HEK293 (cell line): ENCODE measurements around the gene TRAPPC3L.

Experiments used
- CTCF ChIA-PET: fragments of 350-600 bp; formaldehyde crosslinking; extraction: SDS; loops from one replicate; lab custom pipeline; 2021; ENCODE audit warnings: antibody characterized with exemption; lab: Yijun Ruan, JAX
- POLR2A ChIA-PET: fragments of 300-600 bp; formaldehyde crosslinking; extraction: SDS; loops from one replicate; lab custom pipeline; 2020; ENCODE audit warnings: antibody characterized with exemption, inconsistent platforms; lab: Yijun Ruan, JAX
- H3K27ac ChIP-seq: fragments of 200-500 bp; sonication (Bioruptor generic); 2 replicates; pipeline ENCODE4 v1.5.1; 2014; ENCODE audit warnings: low read depth, low read length, control low read depth, inconsistent platforms; ENCODE audit errors: extremely low read depth
- H3K36me3 ChIP-seq, 2 experiments: fragments of 200-500 bp in 1 of 2; sonication (Bioruptor generic) in 1 of 2; 1 replicate in 1 of 2; 2 replicates in 1 of 2; pipeline ENCODE4 v1.5.1; 2014 to 2017; ENCODE audit warnings: inconsistent platforms in 2 of 2, low read length in 2 of 2; ENCODE audit not compliant: control insufficient read depth in 2 of 2, insufficient read depth in 1 of 2
- H3K4me1 ChIP-seq: fragments of 200-500 bp; sonication (Bioruptor generic); 2 replicates; pipeline ENCODE4 v1.5.1; 2014; ENCODE audit warnings: mild to moderate bottlenecking, low read length, inconsistent platforms; ENCODE audit not compliant: control insufficient read depth, insufficient read depth
- H3K4me3 ChIP-seq: 2 replicates; pipeline ENCODE4 v1.5.1; 2011; ENCODE audit warnings: low read depth, mild to moderate bottlenecking, control low read depth, low read length, moderate library complexity
- H3K9me3 ChIP-seq: fragments of 200-500 bp; sonication (Bioruptor generic); 2 replicates; pipeline ENCODE4 v1.5.1; 2014; ENCODE audit warnings: low read depth, low read length, inconsistent platforms; ENCODE audit not compliant: control insufficient read depth, insufficient read depth
- ZBTB20 ChIP-seq: fragments of 450-650 bp; formaldehyde crosslinking; IDR thresholded peaks from 2 replicates; pipeline ENCODE4 v1.5.1; 2016; ENCODE audit warnings: missing biosample characterization, missing genetic modification characterization
- ZNF112 ChIP-seq: fragments of 450-650 bp; formaldehyde crosslinking; IDR thresholded peaks from 2 replicates; pipeline ENCODE4 v1.5.0; 2017; ENCODE audit warnings: missing biosample characterization, missing genetic modification characterization
- ZNF16 ChIP-seq: fragments of 450-650 bp; formaldehyde crosslinking; IDR thresholded peaks from 2 replicates; pipeline ENCODE4 v1.5.1; 2016; ENCODE audit warnings: low read depth, missing biosample characterization, missing genetic modification characterization
- ZNF202 ChIP-seq: fragments of 450-650 bp; formaldehyde crosslinking; IDR thresholded peaks from 2 replicates; pipeline ENCODE4 v1.5.1; 2016; ENCODE audit warnings: missing biosample characterization, missing genetic modification characterization, borderline replicate concordance
- ZNF221 ChIP-seq: fragments of 450-650 bp; formaldehyde crosslinking; IDR thresholded peaks from 2 replicates; pipeline ENCODE4 v1.5.1; 2017; ENCODE audit warnings: missing biosample characterization, missing genetic modification characterization, borderline replicate concordance
- ZNF366 ChIP-seq: fragments of 450-650 bp; formaldehyde crosslinking; conservative IDR thresholded peaks from 2 replicates; pipeline ENCODE4 v1.5.1; 2016; ENCODE audit warnings: missing biosample characterization, missing genetic modification characterization
- ZNF433 ChIP-seq: fragments of 450-650 bp; formaldehyde crosslinking; IDR thresholded peaks from 2 replicates; pipeline ENCODE4 v1.5.1; 2016; ENCODE audit warnings: missing biosample characterization, missing genetic modification characterization, low read depth
- ZNF560 ChIP-seq: fragments of 450-650 bp; formaldehyde crosslinking; IDR thresholded peaks from 2 replicates; pipeline ENCODE4 v1.5.1; 2017; ENCODE audit warnings: missing biosample characterization, missing genetic modification characterization, borderline replicate concordance
- TF ChIP-seq, protein P1 (sequence below): fragments of 450-650 bp; formaldehyde crosslinking; IDR thresholded peaks from 2 replicates; pipeline ENCODE4 v1.5.1; 2017; ENCODE audit warnings: missing biosample characterization, missing genetic modification characterization
- TF ChIP-seq, protein P2 (sequence below): fragments of 450-650 bp; formaldehyde crosslinking; IDR thresholded peaks from 2 replicates; pipeline ENCODE4 v1.5.1; 2016; ENCODE audit warnings: missing biosample characterization, missing genetic modification characterization, borderline replicate concordance
- TF ChIP-seq, protein P3 (sequence below): fragments of 450-650 bp; formaldehyde crosslinking; IDR thresholded peaks from 2 replicates; pipeline ENCODE4 v1.5.1; 2016; ENCODE audit warnings: missing biosample characterization, missing genetic modification characterization

The TRAPPC3L gene

DNA sequence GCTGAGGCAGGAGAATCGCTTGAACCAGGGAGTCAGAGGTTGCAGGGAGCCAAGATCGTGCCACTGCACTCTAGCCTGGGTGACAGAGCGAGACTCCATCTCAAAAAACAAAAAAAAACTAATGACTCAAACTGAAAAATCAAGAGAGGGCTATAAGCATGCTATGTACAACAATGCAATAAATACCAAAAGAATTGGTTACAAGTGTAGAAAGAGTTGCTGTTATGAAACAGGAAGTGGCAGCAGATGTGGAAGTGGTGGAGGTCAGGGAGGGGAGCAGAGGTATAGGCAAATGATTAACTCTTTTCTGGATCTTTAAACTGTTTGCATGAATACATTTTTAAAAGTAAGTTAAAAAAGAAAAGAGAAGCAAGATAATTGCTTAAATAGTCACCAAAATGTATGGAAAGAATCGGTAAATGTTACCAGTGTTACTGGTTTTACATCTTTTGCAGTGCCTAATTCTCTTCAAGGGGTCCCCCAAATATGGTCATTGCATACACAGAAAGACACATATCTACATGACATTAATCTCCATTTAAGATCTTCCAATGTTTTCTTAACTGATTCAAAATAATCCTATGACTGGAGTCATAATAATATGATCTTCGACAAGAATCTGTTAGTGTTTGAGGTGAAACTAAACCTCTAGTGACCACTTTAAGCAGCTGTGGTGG lies 69.3 kb downstream of the TRAPPC3L start:
- no peak overlapping the region for H3K4me3 ChIP-seq
- TF ChIP-seq ZNF16 (tag by site-specific recombination): no peak
- TF ChIP-seq, protein P1, sequence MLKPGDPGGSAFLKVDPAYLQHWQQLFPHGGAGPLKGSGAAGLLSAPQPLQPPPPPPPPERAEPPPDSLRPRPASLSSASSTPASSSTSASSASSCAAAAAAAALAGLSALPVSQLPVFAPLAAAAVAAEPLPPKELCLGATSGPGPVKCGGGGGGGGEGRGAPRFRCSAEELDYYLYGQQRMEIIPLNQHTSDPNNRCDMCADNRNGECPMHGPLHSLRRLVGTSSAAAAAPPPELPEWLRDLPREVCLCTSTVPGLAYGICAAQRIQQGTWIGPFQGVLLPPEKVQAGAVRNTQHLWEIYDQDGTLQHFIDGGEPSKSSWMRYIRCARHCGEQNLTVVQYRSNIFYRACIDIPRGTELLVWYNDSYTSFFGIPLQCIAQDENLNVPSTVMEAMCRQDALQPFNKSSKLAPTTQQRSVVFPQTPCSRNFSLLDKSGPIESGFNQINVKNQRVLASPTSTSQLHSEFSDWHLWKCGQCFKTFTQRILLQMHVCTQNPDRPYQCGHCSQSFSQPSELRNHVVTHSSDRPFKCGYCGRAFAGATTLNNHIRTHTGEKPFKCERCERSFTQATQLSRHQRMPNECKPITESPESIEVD: peak; percentile 11; the same call in 1 of the 2 replicates
- TF ChIP-seq, all 188 proteins: peak for 1
- H3K9me3 ChIP-seq: no peaks in the 10 kb centered on the region
- CTCF ChIA-PET: no interaction called here
- H3K36me3 ChIP-seq: no peaks in the 10 kb centered on the region
- POLR2A ChIA-PET: no interaction called here
- no peak overlapping the region for H3K27ac ChIP-seq
- no peaks in the 10 kb centered on the region for H3K4me1 ChIP-seq

DNA sequence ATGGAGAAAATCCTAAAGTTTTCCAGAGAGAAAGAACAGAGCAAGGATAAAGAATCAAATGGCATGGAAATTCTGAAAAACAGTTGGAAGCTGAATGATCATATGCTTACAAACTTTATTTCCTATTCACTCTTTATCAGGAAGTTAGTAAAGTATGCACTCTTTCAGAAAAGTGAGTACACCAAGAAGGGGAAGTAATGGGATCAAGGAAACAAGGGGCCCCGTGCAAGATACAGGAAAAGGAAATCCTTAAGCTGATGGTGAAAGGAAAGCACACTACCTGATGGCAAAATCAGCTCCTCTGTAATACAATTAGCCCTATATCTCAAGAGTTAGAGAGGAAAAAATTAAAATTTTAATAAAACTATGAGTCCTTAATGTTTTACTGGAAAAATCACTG lies 70.3 kb downstream of the TRAPPC3L start:
- H3K4me1 ChIP-seq: no peaks in the 10 kb centered on the region
- POLR2A ChIA-PET: no interaction called here

DNA sequence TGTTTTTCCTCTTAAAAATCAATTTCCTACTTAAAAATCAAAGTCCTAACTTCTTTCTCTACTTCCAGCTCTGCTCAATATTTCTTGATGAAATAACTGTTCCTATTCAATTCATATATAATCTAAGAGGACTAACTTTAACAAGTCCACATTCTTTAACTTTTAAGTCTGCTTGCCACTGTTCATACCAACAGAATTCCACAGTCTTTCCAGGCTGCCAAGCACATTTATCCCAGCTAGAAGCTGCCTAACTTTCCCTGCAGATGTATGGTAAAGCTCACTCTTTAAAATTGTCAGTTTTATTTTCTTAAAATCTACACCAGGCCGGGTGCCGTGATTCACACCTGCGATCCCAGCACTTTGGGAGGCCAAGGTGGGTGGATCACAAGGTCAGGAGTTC lies 72.8 kb downstream of the TRAPPC3L start:
- no peaks in the 10 kb centered on the region for H3K9me3 ChIP-seq
- ChIA-PET POLR2A (no interaction called here), CTCF (interaction anchor here (0.6 to 0.8 kb wide), 2 partner anchors 29 to 74 kb away, joined by 4 read pairs; no protein-coding TSS in a partner anchor)
- no peak overlapping the region for H3K4me3 ChIP-seq
- TF ChIP-seq ZNF433: no peak
- TF ChIP-seq, protein P2, sequence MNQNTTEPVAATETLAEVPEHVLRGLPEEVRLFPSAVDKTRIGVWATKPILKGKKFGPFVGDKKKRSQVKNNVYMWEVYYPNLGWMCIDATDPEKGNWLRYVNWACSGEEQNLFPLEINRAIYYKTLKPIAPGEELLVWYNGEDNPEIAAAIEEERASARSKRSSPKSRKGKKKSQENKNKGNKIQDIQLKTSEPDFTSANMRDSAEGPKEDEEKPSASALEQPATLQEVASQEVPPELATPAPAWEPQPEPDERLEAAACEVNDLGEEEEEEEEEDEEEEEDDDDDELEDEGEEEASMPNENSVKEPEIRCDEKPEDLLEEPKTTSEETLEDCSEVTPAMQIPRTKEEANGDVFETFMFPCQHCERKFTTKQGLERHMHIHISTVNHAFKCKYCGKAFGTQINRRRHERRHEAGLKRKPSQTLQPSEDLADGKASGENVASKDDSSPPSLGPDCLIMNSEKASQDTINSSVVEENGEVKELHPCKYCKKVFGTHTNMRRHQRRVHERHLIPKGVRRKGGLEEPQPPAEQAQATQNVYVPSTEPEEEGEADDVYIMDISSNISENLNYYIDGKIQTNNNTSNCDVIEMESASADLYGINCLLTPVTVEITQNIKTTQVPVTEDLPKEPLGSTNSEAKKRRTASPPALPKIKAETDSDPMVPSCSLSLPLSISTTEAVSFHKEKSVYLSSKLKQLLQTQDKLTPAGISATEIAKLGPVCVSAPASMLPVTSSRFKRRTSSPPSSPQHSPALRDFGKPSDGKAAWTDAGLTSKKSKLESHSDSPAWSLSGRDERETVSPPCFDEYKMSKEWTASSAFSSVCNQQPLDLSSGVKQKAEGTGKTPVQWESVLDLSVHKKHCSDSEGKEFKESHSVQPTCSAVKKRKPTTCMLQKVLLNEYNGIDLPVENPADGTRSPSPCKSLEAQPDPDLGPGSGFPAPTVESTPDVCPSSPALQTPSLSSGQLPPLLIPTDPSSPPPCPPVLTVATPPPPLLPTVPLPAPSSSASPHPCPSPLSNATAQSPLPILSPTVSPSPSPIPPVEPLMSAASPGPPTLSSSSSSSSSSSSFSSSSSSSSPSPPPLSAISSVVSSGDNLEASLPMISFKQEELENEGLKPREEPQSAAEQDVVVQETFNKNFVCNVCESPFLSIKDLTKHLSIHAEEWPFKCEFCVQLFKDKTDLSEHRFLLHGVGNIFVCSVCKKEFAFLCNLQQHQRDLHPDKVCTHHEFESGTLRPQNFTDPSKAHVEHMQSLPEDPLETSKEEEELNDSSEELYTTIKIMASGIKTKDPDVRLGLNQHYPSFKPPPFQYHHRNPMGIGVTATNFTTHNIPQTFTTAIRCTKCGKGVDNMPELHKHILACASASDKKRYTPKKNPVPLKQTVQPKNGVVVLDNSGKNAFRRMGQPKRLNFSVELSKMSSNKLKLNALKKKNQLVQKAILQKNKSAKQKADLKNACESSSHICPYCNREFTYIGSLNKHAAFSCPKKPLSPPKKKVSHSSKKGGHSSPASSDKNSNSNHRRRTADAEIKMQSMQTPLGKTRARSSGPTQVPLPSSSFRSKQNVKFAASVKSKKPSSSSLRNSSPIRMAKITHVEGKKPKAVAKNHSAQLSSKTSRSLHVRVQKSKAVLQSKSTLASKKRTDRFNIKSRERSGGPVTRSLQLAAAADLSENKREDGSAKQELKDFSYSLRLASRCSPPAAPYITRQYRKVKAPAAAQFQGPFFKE (tag by site-specific recombination): no peak
- no peak for TF ChIP-seq ZNF366
- TF ChIP-seq ZNF221 (tag by site-specific recombination): no peak
- no peaks in the 10 kb centered on the region for H3K36me3 ChIP-seq
- no peaks in the 10 kb centered on the region for H3K4me1 ChIP-seq
- H3K27ac ChIP-seq: no peak overlapping the region

More for the DNA sequence above, 70.3 kb downstream of the TRAPPC3L start:
- TF ChIP-seq ZNF202 (tag by site-specific recombination): no peak
- no peak for TF ChIP-seq ZNF560 (tag by site-specific recombination)
- no peak for TF ChIP-seq ZNF112 (tag by site-specific recombination)
- H3K9me3 ChIP-seq: no peaks in the 10 kb centered on the region
- H3K36me3 ChIP-seq: no peaks in the 10 kb centered on the region
- no peak overlapping the region for H3K27ac ChIP-seq
- no peak overlapping the region for H3K4me3 ChIP-seq
- CTCF ChIA-PET: interaction anchor here (0.5 to 1.3 kb wide), 4 partner anchors 35 to 378 kb away, joined by 3 to 5 read pairs (median 4); no protein-coding TSS in a partner anchor

DNA sequence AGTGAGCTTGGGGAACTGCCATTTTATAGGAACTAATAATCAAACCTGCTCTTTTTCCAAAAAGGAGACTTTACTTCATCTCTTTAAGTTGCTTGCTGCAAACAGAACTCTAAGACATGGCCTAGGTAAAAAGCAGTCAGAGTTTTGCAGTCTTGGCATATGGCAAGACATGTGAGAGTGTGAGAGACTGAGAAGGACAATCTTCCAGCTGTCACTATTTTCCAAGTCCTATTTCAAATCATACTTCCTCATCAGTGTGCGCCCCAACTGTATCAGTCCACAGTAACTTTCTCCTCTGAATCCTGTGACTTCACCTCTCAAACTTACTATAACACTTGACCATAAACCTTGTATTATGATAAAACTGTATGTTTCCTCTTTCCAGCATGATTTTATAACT lies 74.0 kb downstream of the TRAPPC3L start:
- Histone ChIP-seq H3K9me3 (no peaks in the 10 kb centered on the region), H3K27ac (no peak overlapping the region), H3K36me3 (no peaks in the 10 kb centered on the region), H3K4me1 (no peaks in the 10 kb centered on the region), H3K4me3 (no peak overlapping the region)
- ChIA-PET CTCF (interaction anchor here (0.6 to 1.1 kb wide), 3 partner anchors 89 to 255 kb away, joined by 3 to 4 read pairs (median 4); no protein-coding TSS in a partner anchor), POLR2A (no interaction called here)
- no peak for TF ChIP-seq ZBTB20 (tag by site-specific recombination)
- TF ChIP-seq, protein P3, sequence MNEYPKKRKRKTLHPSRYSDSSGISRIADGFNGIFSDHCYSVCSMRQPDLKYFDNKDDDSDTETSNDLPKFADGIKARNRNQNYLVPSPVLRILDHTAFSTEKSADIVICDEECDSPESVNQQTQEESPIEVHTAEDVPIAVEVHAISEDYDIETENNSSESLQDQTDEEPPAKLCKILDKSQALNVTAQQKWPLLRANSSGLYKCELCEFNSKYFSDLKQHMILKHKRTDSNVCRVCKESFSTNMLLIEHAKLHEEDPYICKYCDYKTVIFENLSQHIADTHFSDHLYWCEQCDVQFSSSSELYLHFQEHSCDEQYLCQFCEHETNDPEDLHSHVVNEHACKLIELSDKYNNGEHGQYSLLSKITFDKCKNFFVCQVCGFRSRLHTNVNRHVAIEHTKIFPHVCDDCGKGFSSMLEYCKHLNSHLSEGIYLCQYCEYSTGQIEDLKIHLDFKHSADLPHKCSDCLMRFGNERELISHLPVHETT (tag by site-specific recombination): no peak
- TF ChIP-seq, all 188 proteins: peak for 0
